ENCODE measurements around the gene UNC119. TPM values are rescaled to one million over a fixed set of nuclear protein-coding genes. Genes with fewer than 3 reads are reported as not detected.

UNC119 gene
- total RNA-seq, 2 experiments from 2014 or later, result 14.2 to 14.9 TPM

GRCh38 chr17:28506763-28507487 lies 45.5 kb downstream of the UNC119 start:
- Histone ChIP-seq H3K4me3 (ENCODE audit: low read depth, low read length, poor library complexity, severe bottlenecking) (no peak overlapping the region), H3K36me3 (ENCODE audit: insufficient read depth, low read length) (no peaks in the 10 kb centered on the region), H3K4me2 (ENCODE audit: low read length) (no peak overlapping the region), H3K9me3 (ENCODE audit: low read length) (no peaks in the 10 kb centered on the region), H3K9me2 (ENCODE audit: insufficient read depth, low read length) (no peaks in the 10 kb centered on the region), H2AFZ (ENCODE audit: low read length) (no peak overlapping the region), H3K27ac (ENCODE audit: low read depth, low read length, poor library complexity, severe bottlenecking) (no peak overlapping the region), H3K79me2 (ENCODE audit: insufficient read depth, low read depth, low read length) (no peaks in the 10 kb centered on the region), H4K20me1 (ENCODE audit: insufficient read depth, low read length) (no peaks in the 10 kb centered on the region), H3K4me1 (ENCODE audit: insufficient read depth, low read length, poor library complexity, severe bottlenecking) (no peaks in the 10 kb centered on the region)
- BruUV-seq (replicated peaks), result no TSS peak
- TF ChIP-seq EZH2phosphoT487 (IDR thresholded peaks at IDR 0.05; ENCODE audit: borderline replicate concordance, low read depth, low read length) (no peak), CTCF (conservative IDR thresholded peaks at IDR 0.05; ENCODE audit: low read length) (no peak)
- no peak for DNase-seq (ENCODE audit: low spot score)
- CTCF ChIA-PET (ENCODE audit: unreplicated experiment), result no interaction called here
- POLR2A ChIA-PET, result no interaction called here
- intact Hi-C loops (cut with micrococcal nuclease; ENCODE audit: unreplicated experiment), result no loop called here

- H3K79me2 ChIP-seq (ENCODE audit: insufficient read depth, low read depth, low read length), result no peaks in the 10 kb centered on the region
- intact Hi-C loops (cut with micrococcal nuclease; ENCODE audit: unreplicated experiment), result no loop called here
- TF ChIP-seq CTCF (conservative IDR thresholded peaks at IDR 0.05; ENCODE audit: low read length) (no peak), EZH2phosphoT487 (IDR thresholded peaks at IDR 0.05; ENCODE audit: borderline replicate concordance, low read depth, low read length) (no peak)
- no TSS peak for BruUV-seq (replicated peaks)
- ChIA-PET POLR2A (no interaction called here), CTCF (ENCODE audit: unreplicated experiment) (no interaction called here)
- H4K20me1 ChIP-seq (ENCODE audit: insufficient read depth, low read length), result no peaks in the 10 kb centered on the region
- no peak within 1 kb of the TSS for H3K4me3 ChIP-seq (ENCODE audit: low read depth, low read length, poor library complexity, severe bottlenecking)
- no peak within 1 kb of the TSS for H3K27ac ChIP-seq (ENCODE audit: low read depth, low read length, poor library complexity, severe bottlenecking)
- H3K36me3 ChIP-seq (ENCODE audit: insufficient read depth, low read length), result no peaks in the 10 kb centered on the region
- H3K9me2 ChIP-seq (ENCODE audit: insufficient read depth, low read length), result no peaks in the 10 kb centered on the region
- no peak within 1 kb of the TSS for H2AFZ ChIP-seq (ENCODE audit: low read length)
- H3K4me2 ChIP-seq (ENCODE audit: low read length), result no peak within 1 kb of the TSS
- no peaks in the 10 kb centered on the region for H3K4me1 ChIP-seq (ENCODE audit: insufficient read depth, low read length, poor library complexity, severe bottlenecking)
- no peak for DNase-seq (ENCODE audit: low spot score)
- no peaks in the 10 kb centered on the region for H3K9me3 ChIP-seq (ENCODE audit: low read length)
Observed at GRCh38 chr17:28505986-28506665, 46.3 kb downstream of the UNC119 start, which contains the start of gene FOXN1. Gene FOXN1, plus strand, starts transcription at chr17:28506348. Its CDS starts 17,622 bp downstream, at chr17:28523970.

GRCh38 chr17:28503420-28503819 lies 49.0 kb downstream of the UNC119 start:
- Histone ChIP-seq H3K27ac (ENCODE audit: low read depth, low read length, poor library complexity, severe bottlenecking) (no peak overlapping the region), H3K79me2 (ENCODE audit: insufficient read depth, low read depth, low read length) (no peaks in the 10 kb centered on the region), H2AFZ (ENCODE audit: low read length) (no peak overlapping the region), H3K9me2 (ENCODE audit: insufficient read depth, low read length) (no peaks in the 10 kb centered on the region), H3K36me3 (ENCODE audit: insufficient read depth, low read length) (no peaks in the 10 kb centered on the region), H3K4me1 (ENCODE audit: insufficient read depth, low read length, poor library complexity, severe bottlenecking) (no peaks in the 10 kb centered on the region), H3K4me2 (ENCODE audit: low read length) (no peak overlapping the region), H3K4me3 (ENCODE audit: low read depth, low read length, poor library complexity, severe bottlenecking) (no peak overlapping the region), H4K20me1 (ENCODE audit: insufficient read depth, low read length) (no peaks in the 10 kb centered on the region), H3K9me3 (ENCODE audit: low read length) (no peaks in the 10 kb centered on the region)
- POLR2A ChIA-PET, result interaction anchor here (0.6 to 1.5 kb wide), 4 partner anchors 16 to 1038 kb away, joined by 3 to 5 read pairs (median 3); no protein-coding TSS in a partner anchor
- intact Hi-C loops (cut with micrococcal nuclease; ENCODE audit: unreplicated experiment), result no loop called here
- CTCF ChIA-PET (ENCODE audit: unreplicated experiment), result no interaction called here
- TF ChIP-seq EZH2phosphoT487 (IDR thresholded peaks at IDR 0.05; ENCODE audit: borderline replicate concordance, low read depth, low read length), result no peak
- no peak for DNase-seq (ENCODE audit: low spot score)
- no TSS peak for BruUV-seq (replicated peaks)

All from OCI-LY7 (cell line).